RPMI7951 (cell line): Measurements from ENCODE around the gene KIF1B. TPM values are rescaled to one million over a fixed set of nuclear protein-coding genes. Genes with fewer than 3 reads are reported as not detected.
"Not testable (repeated sequence)": the region's sequence is repeated elsewhere in the genome, so short reads cannot be mapped to it uniquely, and the experiment has no call there.

Experiments used
- DNase-seq: peaks from one replicate; pipeline ENCODE4 v3.0.0-alpha.2; 2012; ENCODE audit warnings: low read depth
- total RNA-seq: library from RNA; depleted of rRNA; stranded (reverse); fragments of >200 nt; shearing (Covaris generic); gene quantifications from 2 replicates; pipeline ENCODE4 v1.2.3, GENCODE V29; 2014; rRNA removed

KIF1B gene
- total RNA-seq, 1 experiment from 2014 or later = 11.9 TPM

DNA sequence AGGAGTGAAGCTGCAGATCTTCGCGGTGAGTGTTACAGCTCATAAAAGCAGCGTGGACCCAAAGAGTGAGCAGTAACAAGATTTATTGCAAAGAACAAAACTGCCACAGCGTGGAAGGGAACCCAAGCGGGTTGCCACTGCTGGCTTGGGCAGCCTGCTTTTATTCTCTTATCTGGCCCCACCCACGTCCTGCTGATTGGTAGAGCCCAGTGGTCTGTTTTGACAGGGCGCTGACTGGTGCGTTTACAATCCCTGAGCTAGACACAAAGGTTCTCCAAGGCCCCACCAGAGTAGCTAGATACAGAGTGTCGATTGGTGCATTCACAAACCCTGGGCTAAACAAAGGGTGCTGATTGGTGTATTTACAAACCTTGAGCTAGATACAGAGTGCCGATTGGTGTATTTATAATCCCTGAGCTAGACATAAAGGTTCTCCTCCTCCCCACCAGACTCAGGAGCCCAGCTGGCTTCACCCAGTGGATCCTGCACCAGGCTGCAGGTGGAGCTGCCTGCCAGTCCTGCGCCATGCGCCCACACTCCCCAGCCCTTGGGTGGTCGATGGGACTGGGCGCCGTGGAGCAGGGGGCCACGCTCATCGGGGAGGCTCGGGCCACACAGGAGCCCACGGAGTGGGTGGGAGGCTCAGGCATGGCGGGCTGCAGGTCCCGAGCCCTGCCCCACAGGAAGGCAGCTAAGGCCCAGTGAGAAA is 215.6 kb downstream of the KIF1B start:
- not testable (repeated sequence) for DNase-seq

- not testable (repeated sequence) for DNase-seq
Observed at GRCh38 chr1:10426535-10426848, 216.1 kb downstream of the KIF1B start.

GRCh38 chr1:10428984-10429383 is 218.6 kb downstream of the KIF1B start:
- no peak for DNase-seq

- no peak for DNase-seq
Observed at GRCh38 chr1:10429868-10430215, 219.5 kb downstream of the KIF1B start.

DNA sequence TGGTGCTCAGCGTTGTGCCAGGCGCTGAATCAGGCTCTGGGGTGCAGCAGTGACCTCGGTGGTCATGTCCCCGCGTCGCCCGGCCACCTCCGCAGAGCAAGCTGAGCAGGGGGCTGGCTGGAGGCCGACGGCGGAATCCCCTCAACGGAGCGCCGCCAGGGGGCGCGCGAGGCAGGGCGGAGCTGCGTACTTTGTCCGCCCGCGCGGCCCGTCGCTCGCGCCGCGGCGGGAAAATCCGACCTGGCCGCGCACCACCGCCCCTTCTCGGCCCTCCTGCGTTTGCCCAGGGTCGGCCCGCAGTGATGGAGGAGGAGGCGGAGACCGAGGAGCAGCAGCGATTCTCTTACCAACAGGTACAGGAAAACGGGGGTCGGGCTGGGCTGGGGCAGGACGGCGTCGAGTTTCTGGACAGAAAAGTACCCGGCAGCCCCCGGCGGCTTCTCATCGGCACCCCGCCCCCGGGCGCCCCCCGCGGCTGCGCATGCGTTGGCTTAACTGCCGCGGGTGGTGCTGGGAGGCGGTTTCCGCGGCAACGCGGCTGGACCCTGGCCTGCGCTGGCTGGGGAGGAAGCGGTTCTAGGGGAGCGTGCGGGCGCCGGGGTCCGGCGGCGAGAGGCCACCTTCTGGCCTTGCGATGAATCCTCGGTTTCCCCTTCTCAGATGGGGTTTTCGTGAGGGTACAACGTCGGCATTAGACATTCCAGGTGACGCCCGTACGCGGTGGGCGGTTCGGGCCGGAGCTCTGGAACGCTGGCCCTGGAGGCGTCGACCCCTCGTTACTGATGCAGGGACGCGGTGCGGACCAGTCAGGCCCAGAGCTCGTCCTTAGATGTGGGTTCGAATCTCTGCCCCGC is 220.1 kb downstream of the KIF1B start, which contains the start of gene CENPS:
CENPS (plus strand) TSS at position 218 of the 854 bp plus-strand sequence; CDS start at position 303, 85 bp downstream.
- peak; percentile 83 for DNase-seq

Other genes starting within 250 kb of the KIF1B start
- not detected in 2 replicates for gene RBP7, start 213.3 kb upstream of the KIF1B start, total RNA-seq
- 29.1 and 33.5 TPM in 2 replicates for gene UBE4B, start 177.6 kb upstream of the KIF1B start, total RNA-seq
- gene PGD, start 188.5 kb downstream of the KIF1B start, total RNA-seq = 68.9 and 79.9 TPM in 2 replicates
- gene CENPS, start 219.9 kb downstream of the KIF1B start, total RNA-seq = 19.0 and 28.5 TPM in 2 replicates
- gene CORT, start 239.5 kb downstream of the KIF1B start, total RNA-seq = not detected in 2 replicates